K562 (cell line): Measurements from ENCODE around the gene ATF1. TPM values are rescaled to one million over a fixed set of nuclear protein-coding genes. Genes with fewer than 3 reads are reported as not detected.
A peak's percentile ranks its signal among the peaks of the same experiment; 100 is the strongest.

Experiments
- CBX5 ChIP-seq: IDR thresholded peaks from 2 replicates; pipeline ENCODE4 v1.6.1; 2014; ENCODE audit warnings: low read depth, borderline replicate concordance
- CHCHD3 ChIP-seq: fragments of 250-450 bp; sonication (Bioruptor Pico); IDR thresholded peaks from 2 replicates; pipeline ENCODE4 v2.1.2; 2022; ENCODE audit warnings: mild to moderate bottlenecking
- ILF3 ChIP-seq: fragments of 450-650 bp; IDR thresholded peaks from 2 replicates; pipeline ENCODE4 v1.6.1; 2018; ENCODE audit warnings: antibody characterized with exemption, mild to moderate bottlenecking, moderate library complexity, borderline replicate concordance
- JUN ChIP-seq, 2 experiments: sonication (generic) in 1 of 2; formaldehyde crosslinking in 1 of 2; IDR thresholded peaks; 2 replicates each; pipeline versions ENCODE4 v1.6.1 to v1.8.0; 2012 to 2022; ENCODE audit warnings: borderline replicate concordance in 2 of 2, mild to moderate bottlenecking in 2 of 2, improper control_type of control experiment in 1 of 2, low read depth in 1 of 2, low read length in 1 of 2, missing genetic modification reagents in 1 of 2
- MEF2D ChIP-seq: conservative IDR thresholded peaks from 2 replicates; pipeline ENCODE4 v1.6.1; 2016; ENCODE audit warnings: low read depth, missing genetic modification characterization, missing compliant biosample characterization
- MEIS2 ChIP-seq: fragments of 450-650 bp; IDR thresholded peaks from 2 replicates; pipeline ENCODE4 v1.6.1; 2014; ENCODE audit warnings: mild to moderate bottlenecking; ENCODE audit not compliant: partially characterized antibody
- OTX1 ChIP-seq: fragments of 450-650 bp; formaldehyde crosslinking; IDR thresholded peaks from 2 replicates; pipeline ENCODE4 v1.4.0; 2022; ENCODE audit warnings: mild to moderate bottlenecking
- PHTF2 ChIP-seq: fragments of 250-450 bp; sonication (Bioruptor Pico); IDR thresholded peaks from 2 replicates; pipeline ENCODE4 v1.5.0; 2021; ENCODE audit warnings: mild to moderate bottlenecking
- RAD21 ChIP-seq, 2 experiments: fragments of 250-450 bp in 1 of 2; fragments of 450-650 bp in 1 of 2; sonication (Bioruptor Pico) in 1 of 2; formaldehyde crosslinking in 1 of 2; IDR thresholded peaks in 1 of 2; conservative IDR thresholded peaks in 1 of 2; 2 replicates each; pipeline versions ENCODE4 v1.4.0 to v1.8.0; 2020 to 2022; ENCODE audit warnings: mild to moderate bottlenecking in 2 of 2, moderate library complexity in 1 of 2
- RBBP5 ChIP-seq: fragments of 200-600 bp; sonication (generic); IDR thresholded peaks from 2 replicates; pipeline ENCODE4 v1.6.1; 2012; ENCODE audit warnings: borderline replicate concordance, mild to moderate bottlenecking, low read length, control low read depth, inconsistent platforms; ENCODE audit not compliant: insufficient read depth, poor library complexity, severe bottlenecking
- RFX5 ChIP-seq: IDR thresholded peaks from 2 replicates; pipeline ENCODE4 v1.6.1; 2011; ENCODE audit warnings: low read depth, mild to moderate bottlenecking, improper control_type of control experiment, low read length
- SIN3A ChIP-seq, 2 experiments: fragments of 150-350 bp in 1 of 2; IDR thresholded peaks; 2 replicates each; pipeline ENCODE4 v1.6.1; 2011 to 2016; ENCODE audit warnings: borderline replicate concordance in 2 of 2, low read depth in 2 of 2, low read length in 2 of 2, mild to moderate bottlenecking in 2 of 2, moderate library complexity in 2 of 2; ENCODE audit not compliant: control insufficient read depth in 1 of 2
- SMARCA5 ChIP-seq: fragments of 450-650 bp; IDR thresholded peaks from 2 replicates; pipeline ENCODE4 v1.6.1; 2016
- SMC3 ChIP-seq: conservative IDR thresholded peaks from 2 replicates; pipeline ENCODE4 v1.6.1; 2011; ENCODE audit warnings: low read depth, low read length, improper control_type of control experiment; ENCODE audit not compliant: insufficient read depth
- TBP ChIP-seq: optimal IDR thresholded peaks from 2 replicates; pipeline ENCODE3; 2011; ENCODE audit warnings: low read depth, low read length, improper control_type of control experiment
- TRIM24 ChIP-seq, 2 experiments: fragments of 450-650 bp; IDR thresholded peaks; 2 replicates each; pipeline ENCODE4 v1.6.1; 2016
- XRCC5 ChIP-seq: fragments of 200-400 bp; formaldehyde crosslinking; IDR thresholded peaks from 2 replicates; pipeline ENCODE4 v1.6.1; 2017; ENCODE audit warnings: low read depth, mild to moderate bottlenecking, low read length
- ZBTB33 ChIP-seq: sonication (generic); formaldehyde crosslinking; IDR thresholded peaks from 2 replicates; pipeline ENCODE4 v1.8.1; 2023; ENCODE audit warnings: mild to moderate bottlenecking, missing genetic modification reagents
- ZBTB5 ChIP-seq: fragments of 450-650 bp; IDR thresholded peaks from 2 replicates; pipeline ENCODE4 v1.6.1; 2017; ENCODE audit warnings: antibody characterized with exemption
- ZEB2 ChIP-seq: fragments of 450-650 bp; IDR thresholded peaks from 2 replicates; pipeline ENCODE4 v1.6.1; 2016
- ZNF146 ChIP-seq: IDR thresholded peaks from one replicate; pipeline ENCODE4 v1.6.1; 2018; ENCODE audit warnings: missing compliant biosample characterization; ENCODE audit not compliant: unreplicated experiment
- ZNF165 ChIP-seq: fragments of 250-450 bp; sonication (Bioruptor Pico); IDR thresholded peaks from 2 replicates; pipeline ENCODE4 v1.4.0; 2020; ENCODE audit warnings: borderline replicate concordance
- ZNF280A ChIP-seq: fragments of 450-650 bp; IDR thresholded peaks from 2 replicates; pipeline ENCODE4 v1.6.1; 2018; ENCODE audit warnings: mild to moderate bottlenecking, low read depth; ENCODE audit not compliant: partially characterized antibody
- ZNF444 ChIP-seq: fragments of 250-450 bp; sonication (Bioruptor Pico); IDR thresholded peaks from 2 replicates; pipeline ENCODE4 v1.4.0; 2020; ENCODE audit warnings: mild to moderate bottlenecking, moderate library complexity
- polyA plus RNA-seq, 8 experiments: library from polyadenylated mRNA; depleted of rRNA in 4 of 8; stranded (reverse) in 5 of 8; unstranded in 3 of 8; fragments of >200 nt; fragmentation: Nextera tagmentation in 2 of 8; fragmentation: Illumina TruSeq in 1 of 8; extraction: Ambion mirVana in 2 of 8; extraction: Trizol in 1 of 8; gene quantifications; 2 replicates each; pipeline versions ENCODE4 v1.2.1 to v1.2.3, GENCODE V29; 2011 to 2014; ENCODE audit warnings: inconsistent platforms in 1 of 8, missing spikeins in 1 of 8
- total RNA-seq, 7 experiments: library from RNA; depleted of rRNA in 6 of 7; stranded (reverse); fragments of >200 nt in 6 of 7; fragmentation: Illumina TruSeq in 2 of 7; extraction: Trizol in 2 of 7; gene quantifications; 2 replicates each; pipeline versions ENCODE4 v1.2.1 to v1.2.3, GENCODE V29; 2011 to 2021; ENCODE audit warnings: low replicate concordance in 1 of 7

Gene ATF1
- total and polyA plus RNA-seq, 9 of the 15 experiments (the other 6 are each of a cell fraction or from before 2014, with no cell fraction given), result 19.8 to 83.5 (median 51.4) TPM

- TF ChIP-seq ZNF444, result no peak
- no peak for TF ChIP-seq MEIS2
- no peak for TF ChIP-seq RFX5
- no peak for TF ChIP-seq MEF2D (tag)
- TF ChIP-seq CHCHD3 (CRISPR knock-in tag), result no peak
- TF ChIP-seq ZNF146, result peak; percentile 98
- TF ChIP-seq RAD21 (CRISPR knock-in tag; conservative IDR thresholded peaks at IDR 0.05 in 1 of 2, IDR thresholded peaks at IDR 0.05 in 1 of 2), result no peak; a peak in 1 of 4 replicates
- peak; percentile 24 to 66; a peak in 2 of 4 replicates for TF ChIP-seq TRIM24 (IDR thresholded peaks at IDR 0.05)
- no peak for TF ChIP-seq OTX1 (CRISPR knock-in tag)
- no peak for TF ChIP-seq ILF3
- TF ChIP-seq ZNF280A, result peak; percentile 77
- TF ChIP-seq CBX5, result peak; percentile 90
- no peak for TF ChIP-seq ZNF165 (CRISPR knock-in tag)
- TF ChIP-seq RBBP5, result no peak
- TF ChIP-seq ZBTB5, result no peak
- TF ChIP-seq SMC3, result no peak
- TF ChIP-seq PHTF2 (CRISPR knock-in tag), result no peak
- TF ChIP-seq XRCC5, result no peak
- TF ChIP-seq TBP, result no peak
- TF ChIP-seq SMARCA5, result no peak
- no peak for TF ChIP-seq SIN3A (IDR thresholded peaks at IDR 0.05; ENCODE audit: borderline replicate concordance in 2 of 2, control insufficient read depth in 1 of 2, low read depth in 2 of 2, low read length in 2 of 2)
- TF ChIP-seq JUN (IDR thresholded peaks at IDR 0.05; ENCODE audit: borderline replicate concordance, low read depth, low read length), result no peak
- TF ChIP-seq JUN (CRISPR knock-in tag; IDR thresholded peaks at IDR 0.05; ENCODE audit: borderline replicate concordance), result no peak
- no peak for TF ChIP-seq ZEB2
- no peak for TF ChIP-seq ZBTB33 (CRISPR knock-in tag)
These were observed 36.0 kb downstream of the ATF1 start (continued) for GRCh38 chr12:50799908-50800307.
